SK-N-SH (cell line): ENCODE measurements around the gene PLEKHG3.

Experiments
- EP300 ChIP-seq, 2 experiments: IDR thresholded peaks; 2 replicates each; pipeline versions ENCODE4 v1.4.0 to v1.6.1; 2012; ENCODE audit warnings: borderline replicate concordance in 1 of 2, low read depth in 1 of 2, low read length in 1 of 2
- FOXM1 ChIP-seq: IDR thresholded peaks from 2 replicates; pipeline ENCODE4 v1.4.0; 2012; ENCODE audit warnings: low read depth, mild to moderate bottlenecking
- GABPA ChIP-seq: IDR thresholded peaks from 2 replicates; pipeline ENCODE4 v1.4.0; 2012; ENCODE audit warnings: low read depth, mild to moderate bottlenecking
- NFIC ChIP-seq: IDR thresholded peaks from 2 replicates; pipeline ENCODE4 v1.4.0; 2012; ENCODE audit warnings: borderline replicate concordance
- POLR2AphosphoS5 ChIP-seq: IDR thresholded peaks from 2 replicates; pipeline ENCODE4 v1.6.1; 2012; ENCODE audit warnings: low read depth, low read length
- RAD21 ChIP-seq: IDR thresholded peaks from 2 replicates; pipeline ENCODE4 v1.6.1; 2012; ENCODE audit warnings: mild to moderate bottlenecking, low read length
- SIN3A ChIP-seq: IDR thresholded peaks from 2 replicates; pipeline ENCODE4 v1.6.1; 2012; ENCODE audit warnings: low read depth, mild to moderate bottlenecking, low read length, moderate library complexity, borderline replicate concordance
- YY1 ChIP-seq: IDR thresholded peaks from 2 replicates; pipeline ENCODE4 v1.4.0; 2012; ENCODE audit warnings: low read depth, mild to moderate bottlenecking
- TF ChIP-seq, protein P1 (sequence below): fragments of 150-350 bp; IDR thresholded peaks from 2 replicates; pipeline ENCODE4 v1.6.1; 2017; ENCODE audit warnings: antibody characterized with exemption, low read length, low read depth, borderline replicate concordance
- TF ChIP-seq, protein P2 (sequence below): fragments of 200-600 bp; sonication (generic); IDR thresholded peaks from 2 replicates; pipeline ENCODE4 v1.6.1; 2017; ENCODE audit warnings: antibody characterized with exemption, mild to moderate bottlenecking, moderate library complexity
- TF ChIP-seq, protein P3 (sequence below): IDR thresholded peaks from 2 replicates; pipeline ENCODE4 v1.4.0; 2012; ENCODE audit warnings: low read depth, borderline replicate concordance

DNA sequence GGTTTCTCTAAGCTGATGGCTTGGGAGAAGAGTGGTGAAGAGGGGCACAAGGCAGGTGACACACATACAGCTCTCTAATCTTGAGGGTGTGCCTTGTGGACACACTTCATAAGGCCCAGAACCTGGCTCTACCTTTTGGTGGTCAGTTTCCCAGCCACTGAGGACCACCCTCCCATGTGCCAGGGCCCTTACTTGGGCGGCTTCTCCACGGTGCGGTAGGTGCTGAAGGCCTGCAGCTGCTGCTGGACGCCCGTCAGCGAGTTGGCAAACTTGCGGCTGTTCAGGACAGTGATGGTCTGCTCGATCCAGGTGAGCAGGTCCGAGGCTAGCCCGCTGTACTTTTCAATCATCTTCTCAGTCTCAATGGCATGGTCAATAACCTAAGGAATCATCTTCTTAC is 95.3 kb downstream of the PLEKHG3 start:
- no peak for TF ChIP-seq NFIC
- no peak for TF ChIP-seq RAD21
- no peak for TF ChIP-seq YY1
- TF ChIP-seq, protein P1, sequence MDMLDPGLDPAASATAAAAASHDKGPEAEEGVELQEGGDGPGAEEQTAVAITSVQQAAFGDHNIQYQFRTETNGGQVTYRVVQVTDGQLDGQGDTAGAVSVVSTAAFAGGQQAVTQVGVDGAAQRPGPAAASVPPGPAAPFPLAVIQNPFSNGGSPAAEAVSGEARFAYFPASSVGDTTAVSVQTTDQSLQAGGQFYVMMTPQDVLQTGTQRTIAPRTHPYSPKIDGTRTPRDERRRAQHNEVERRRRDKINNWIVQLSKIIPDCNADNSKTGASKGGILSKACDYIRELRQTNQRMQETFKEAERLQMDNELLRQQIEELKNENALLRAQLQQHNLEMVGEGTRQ, result no peak
- TF ChIP-seq, protein P2, sequence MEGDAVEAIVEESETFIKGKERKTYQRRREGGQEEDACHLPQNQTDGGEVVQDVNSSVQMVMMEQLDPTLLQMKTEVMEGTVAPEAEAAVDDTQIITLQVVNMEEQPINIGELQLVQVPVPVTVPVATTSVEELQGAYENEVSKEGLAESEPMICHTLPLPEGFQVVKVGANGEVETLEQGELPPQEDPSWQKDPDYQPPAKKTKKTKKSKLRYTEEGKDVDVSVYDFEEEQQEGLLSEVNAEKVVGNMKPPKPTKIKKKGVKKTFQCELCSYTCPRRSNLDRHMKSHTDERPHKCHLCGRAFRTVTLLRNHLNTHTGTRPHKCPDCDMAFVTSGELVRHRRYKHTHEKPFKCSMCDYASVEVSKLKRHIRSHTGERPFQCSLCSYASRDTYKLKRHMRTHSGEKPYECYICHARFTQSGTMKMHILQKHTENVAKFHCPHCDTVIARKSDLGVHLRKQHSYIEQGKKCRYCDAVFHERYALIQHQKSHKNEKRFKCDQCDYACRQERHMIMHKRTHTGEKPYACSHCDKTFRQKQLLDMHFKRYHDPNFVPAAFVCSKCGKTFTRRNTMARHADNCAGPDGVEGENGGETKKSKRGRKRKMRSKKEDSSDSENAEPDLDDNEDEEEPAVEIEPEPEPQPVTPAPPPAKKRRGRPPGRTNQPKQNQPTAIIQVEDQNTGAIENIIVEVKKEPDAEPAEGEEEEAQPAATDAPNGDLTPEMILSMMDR, result no peak
- no peak for TF ChIP-seq GABPA
- no peak for TF ChIP-seq EP300 (IDR thresholded peaks at IDR 0.05; ENCODE audit: borderline replicate concordance in 1 of 2, low read depth in 1 of 2, low read length in 1 of 2)
- TF ChIP-seq, protein P3, sequence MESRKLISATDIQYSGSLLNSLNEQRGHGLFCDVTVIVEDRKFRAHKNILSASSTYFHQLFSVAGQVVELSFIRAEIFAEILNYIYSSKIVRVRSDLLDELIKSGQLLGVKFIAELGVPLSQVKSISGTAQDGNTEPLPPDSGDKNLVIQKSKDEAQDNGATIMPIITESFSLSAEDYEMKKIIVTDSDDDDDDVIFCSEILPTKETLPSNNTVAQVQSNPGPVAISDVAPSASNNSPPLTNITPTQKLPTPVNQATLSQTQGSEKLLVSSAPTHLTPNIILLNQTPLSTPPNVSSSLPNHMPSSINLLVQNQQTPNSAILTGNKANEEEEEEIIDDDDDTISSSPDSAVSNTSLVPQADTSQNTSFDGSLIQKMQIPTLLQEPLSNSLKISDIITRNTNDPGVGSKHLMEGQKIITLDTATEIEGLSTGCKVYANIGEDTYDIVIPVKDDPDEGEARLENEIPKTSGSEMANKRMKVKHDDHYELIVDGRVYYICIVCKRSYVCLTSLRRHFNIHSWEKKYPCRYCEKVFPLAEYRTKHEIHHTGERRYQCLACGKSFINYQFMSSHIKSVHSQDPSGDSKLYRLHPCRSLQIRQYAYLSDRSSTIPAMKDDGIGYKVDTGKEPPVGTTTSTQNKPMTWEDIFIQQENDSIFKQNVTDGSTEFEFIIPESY, result no peak
- TF ChIP-seq POLR2AphosphoS5, result no peak
- TF ChIP-seq FOXM1, result no peak
- TF ChIP-seq SIN3A, result no peak
